CD4-positive, alpha-beta memory T cell (primary cell): ENCODE measurements around the gene NPAS2. TPM values are rescaled to one million over a fixed set of nuclear protein-coding genes. Genes with fewer than 3 reads are reported as not detected.

Source experiments
- CTCF ChIA-PET: fragments of 350-600 bp; sonication (Branson Sonifier 250); formaldehyde crosslinking; loops from one replicate; lab custom pipeline; 2021; ENCODE audit warnings: inconsistent platforms; ENCODE audit not compliant: partially characterized antibody; lab: Charles Lee
- POLR2A ChIA-PET: fragments of 350-600 bp; sonication (Branson Sonifier 250); formaldehyde crosslinking; loops from one replicate; lab custom pipeline; 2021; ENCODE audit not compliant: partially characterized antibody; lab: Charles Lee
- DNase-seq, 5 donors: peaks; one replicate each; pipeline versions ENCODE4 v3.0.0 to v3.0.0-alpha.2; 2020 to 2022; ENCODE audit warnings: mixed read lengths in 1 of 5
- H3K27ac ChIP-seq: one replicate; pipeline ENCODE4 v1.7.0; 2013; ENCODE audit warnings: low read depth, low read length
- H3K27me3 ChIP-seq: 2 replicates; pipeline ENCODE4 v1.7.0; 2013; ENCODE audit warnings: mild to moderate bottlenecking, low read length, moderate library complexity; ENCODE audit not compliant: insufficient read depth
- H3K36me3 ChIP-seq: 2 replicates; pipeline ENCODE4 v1.7.0; 2013; ENCODE audit warnings: mild to moderate bottlenecking, low read length, moderate library complexity; ENCODE audit not compliant: insufficient read depth
- H3K4me1 ChIP-seq: 2 replicates; pipeline ENCODE4 v1.7.0; 2013; ENCODE audit warnings: mild to moderate bottlenecking, low read length, moderate library complexity; ENCODE audit not compliant: insufficient read depth
- H3K4me3 ChIP-seq, 2 donors: one replicate each; pipeline ENCODE4 v1.7.0; 2013; ENCODE audit warnings: low read length in 2 of 2, mild to moderate bottlenecking in 1 of 2
- H3K9me3 ChIP-seq, 2 donors: one replicate each; pipeline ENCODE4 v1.7.0; 2013; ENCODE audit warnings: low read length in 2 of 2, control low read depth in 1 of 2; ENCODE audit not compliant: control insufficient read depth in 1 of 2
- H3K27ac Mint-ChIP-seq, 7 donors: one replicate each; pipeline ENCODE4 v1.8.0; 2020 to 2021; ENCODE audit warnings: mixed read lengths in 7 of 7, mild to moderate bottlenecking in 6 of 7, inconsistent platforms in 3 of 7, moderate library complexity in 3 of 7
- H3K27me3 Mint-ChIP-seq, 2 donors: one replicate each; pipeline ENCODE4 v1.8.0; 2020 to 2021; ENCODE audit warnings: mixed read lengths in 2 of 2
- H3K36me3 Mint-ChIP-seq, 2 donors: one replicate each; pipeline ENCODE4 v1.8.0; 2020 to 2021; ENCODE audit warnings: mixed read lengths in 2 of 2, inconsistent platforms in 1 of 2, mild to moderate bottlenecking in 1 of 2
- H3K4me1 Mint-ChIP-seq, 4 donors: one replicate each; pipeline ENCODE4 v1.8.0; 2020 to 2021; ENCODE audit warnings: mixed read lengths in 4 of 4, mild to moderate bottlenecking in 1 of 4
- H3K4me3 Mint-ChIP-seq, 8 donors: one replicate each; pipeline ENCODE4 v1.8.0; 2020 to 2021; ENCODE audit warnings: mixed read lengths in 8 of 8, mild to moderate bottlenecking in 7 of 8, moderate library complexity in 6 of 8, inconsistent platforms in 3 of 8
- H3K9me3 Mint-ChIP-seq, 8 donors: one replicate each; pipeline ENCODE4 v1.8.0; 2020 to 2021; ENCODE audit warnings: mixed read lengths in 8 of 8, mild to moderate bottlenecking in 5 of 8, inconsistent platforms in 3 of 8, moderate library complexity in 1 of 8
- intact Hi-C: fragments of 100-400 bp; cut with micrococcal nuclease; formaldehyde crosslinking; loops from one replicate; pipeline ENCODE4 v1.15.1; 2023
- polyA plus RNA-seq, 2 donors: library from polyadenylated mRNA; unstranded; fragments of 300-500 nt; fragmentation: Illumina TruSeq; gene quantifications; one replicate each; pipeline ENCODE4 v1.2.3, GENCODE V29; 2021
- total RNA-seq, 2 experiments: library from RNA; stranded (reverse); gene quantifications; one replicate each; pipeline ENCODE4 v1.2.3, GENCODE V29; 2021

NPAS2 gene
- total and polyA plus RNA-seq, 4 experiments from 2014 or later = 0.79 to 2.6 (median 2.1) TPM; not detected in 1

GRCh38 chr2:100875516-100876230 is 55.7 kb downstream of the NPAS2 start:
- Mint-ChIP-seq H3K27me3 (peaks cover 0 to 7% of the 10 kb centered on the region in 2 donors), H3K36me3 (no peaks in the 10 kb centered on the region), H3K27ac (no peak overlapping the region), H3K9me3 (peaks cover 0 to 7% (median 2%) of the 10 kb centered on the region in 8 donors), H3K4me1 (peaks cover 0 to 10% (median 0%) of the 10 kb centered on the region in 4 donors), H3K4me3 (no peak overlapping the region)
- ChIA-PET POLR2A (no interaction called here), CTCF (no interaction called here)
- H3K27me3 ChIP-seq = no peaks in the 10 kb centered on the region
- DNase-seq = no peak
- intact Hi-C loops = no loop called here
- H3K27ac ChIP-seq = no peak overlapping the region
- no peak overlapping the region for H3K4me3 ChIP-seq
- H3K9me3 ChIP-seq = no peaks in the 10 kb centered on the region
- H3K36me3 ChIP-seq = no peaks in the 10 kb centered on the region
- no peaks in the 10 kb centered on the region for H3K4me1 ChIP-seq

- Mint-ChIP-seq H3K9me3 (peaks cover 0 to 4% (median 0%) of the 10 kb centered on the region in 8 donors), H3K36me3 (no peaks in the 10 kb centered on the region), H3K4me1 (peaks cover 0 to 10% (median 0%) of the 10 kb centered on the region in 4 donors), H3K4me3 (no peak overlapping the region), H3K27me3 (peaks cover 0 to 5% of the 10 kb centered on the region in 2 donors), H3K27ac (no peak overlapping the region)
- ChIA-PET POLR2A (no interaction called here), CTCF (no interaction called here)
- DNase-seq = no peak
- Histone ChIP-seq H3K9me3 (no peaks in the 10 kb centered on the region), H3K36me3 (no peaks in the 10 kb centered on the region), H3K27ac (no peak overlapping the region), H3K4me3 (no peak overlapping the region), H3K27me3 (no peaks in the 10 kb centered on the region), H3K4me1 (no peaks in the 10 kb centered on the region)
- intact Hi-C loops = no loop called here
Measured at GRCh38 chr2:100876231-100876860, 56.4 kb downstream of the NPAS2 start.

GRCh38 chr2:100877555-100877954 is 57.6 kb downstream of the NPAS2 start:
- Histone ChIP-seq H3K4me1 (no peaks in the 10 kb centered on the region), H3K27me3 (no peaks in the 10 kb centered on the region), H3K27ac (no peak overlapping the region), H3K36me3 (no peaks in the 10 kb centered on the region), H3K9me3 (no peaks in the 10 kb centered on the region), H3K4me3 (no peak overlapping the region)
- intact Hi-C loops = no loop called here
- POLR2A ChIA-PET = no interaction called here
- CTCF ChIA-PET = no interaction called here
- DNase-seq = no peak
- H3K9me3 Mint-ChIP-seq = no peaks in the 10 kb centered on the region
- H3K36me3 Mint-ChIP-seq = no peaks in the 10 kb centered on the region
- H3K27ac Mint-ChIP-seq = no peak overlapping the region
- no peak overlapping the region for H3K4me3 Mint-ChIP-seq
- H3K4me1 Mint-ChIP-seq = peaks cover 0 to 7% (median 0%) of the 10 kb centered on the region in 4 donors
- H3K27me3 Mint-ChIP-seq = peaks cover 0 to 5% of the 10 kb centered on the region in 2 donors

- Histone ChIP-seq H3K4me1 (no peaks in the 10 kb centered on the region), H3K9me3 (no peaks in the 10 kb centered on the region), H3K27ac (no peak overlapping the region), H3K27me3 (no peaks in the 10 kb centered on the region), H3K4me3 (no peak overlapping the region), H3K36me3 (no peaks in the 10 kb centered on the region)
- Mint-ChIP-seq H3K36me3 (no peaks in the 10 kb centered on the region), H3K27ac (no peak overlapping the region), H3K9me3 (no peaks in the 10 kb centered on the region), H3K27me3 (peaks cover 0 to 5% of the 10 kb centered on the region in 2 donors), H3K4me1 (peaks cover 0 to 7% (median 0%) of the 10 kb centered on the region in 4 donors), H3K4me3 (no peak overlapping the region)
- DNase-seq = no peak
- ChIA-PET CTCF (no interaction called here), POLR2A (interaction anchor here (1.0 kb wide), 1 partner anchor 22 kb away, joined by 3 read pairs; no protein-coding TSS in a partner anchor)
- intact Hi-C loops = no loop called here
Measured at GRCh38 chr2:100878000-100878791, 58.3 kb downstream of the NPAS2 start.

GRCh38 chr2:100879296-100879695 is 59.4 kb downstream of the NPAS2 start:
- no peak overlapping the region for H3K4me3 Mint-ChIP-seq
- no peak overlapping the region for H3K27ac Mint-ChIP-seq
- intact Hi-C loops = no loop called here

GRCh38 chr2:100880036-100880435 is 60.1 kb downstream of the NPAS2 start:
- CTCF ChIA-PET = no interaction called here
- POLR2A ChIA-PET = no interaction called here
- Mint-ChIP-seq H3K9me3 (no peaks in the 10 kb centered on the region), H3K36me3 (no peaks in the 10 kb centered on the region), H3K27ac (no peak overlapping the region), H3K4me1 (peaks cover 0 to 7% (median 0%) of the 10 kb centered on the region in 4 donors), H3K27me3 (peaks cover 0 to 7% of the 10 kb centered on the region in 2 donors), H3K4me3 (no peak overlapping the region)
- Histone ChIP-seq H3K36me3 (no peaks in the 10 kb centered on the region), H3K4me1 (no peaks in the 10 kb centered on the region), H3K9me3 (no peaks in the 10 kb centered on the region), H3K27ac (no peak overlapping the region), H3K4me3 (no peak overlapping the region), H3K27me3 (no peaks in the 10 kb centered on the region)
- no peak for DNase-seq
- intact Hi-C loops = no loop called here

More at GRCh38 chr2:100879296-100879695, 59.4 kb downstream of the NPAS2 start:
- no peaks in the 10 kb centered on the region for H3K9me3 ChIP-seq
- no peaks in the 10 kb centered on the region for H3K27me3 ChIP-seq
- no peaks in the 10 kb centered on the region for H3K36me3 Mint-ChIP-seq
- ChIA-PET CTCF (no interaction called here), POLR2A (no interaction called here)
- DNase-seq = no peak
- H3K27me3 Mint-ChIP-seq = peaks cover 0 to 5% of the 10 kb centered on the region in 2 donors
- no peaks in the 10 kb centered on the region for H3K9me3 Mint-ChIP-seq
- no peaks in the 10 kb centered on the region for H3K4me1 ChIP-seq
- peaks cover 0 to 7% (median 0%) of the 10 kb centered on the region in 4 donors for H3K4me1 Mint-ChIP-seq
- no peak overlapping the region for H3K4me3 ChIP-seq
- no peaks in the 10 kb centered on the region for H3K36me3 ChIP-seq
- no peak overlapping the region for H3K27ac ChIP-seq

- Mint-ChIP-seq H3K36me3 (no peaks in the 10 kb centered on the region), H3K27ac (no peak overlapping the region), H3K9me3 (no peaks in the 10 kb centered on the region), H3K4me3 (no peak overlapping the region), H3K27me3 (peaks cover 0 to 7% of the 10 kb centered on the region in 2 donors), H3K4me1 (peaks cover 0 to 5% (median 0%) of the 10 kb centered on the region in 4 donors)
- DNase-seq = no peak
- H3K4me1 ChIP-seq = no peaks in the 10 kb centered on the region
- intact Hi-C loops = no loop called here
- ChIA-PET CTCF (no interaction called here), POLR2A (no interaction called here)
- no peaks in the 10 kb centered on the region for H3K9me3 ChIP-seq
- no peak overlapping the region for H3K4me3 ChIP-seq
- no peak overlapping the region for H3K27ac ChIP-seq
- no peaks in the 10 kb centered on the region for H3K27me3 ChIP-seq
- no peaks in the 10 kb centered on the region for H3K36me3 ChIP-seq
Measured at GRCh38 chr2:100880730-100881129, 60.8 kb downstream of the NPAS2 start.
